LNCaP clone FGC (cell line): ENCODE measurements around the gene FCN2.

Experiments used
- DNase-seq: peaks from one replicate; pipeline ENCODE4 v3.0.0-alpha.2; 2011; ENCODE audit warnings: low read depth
- H3K4me3 ChIP-seq: 2 replicates; pipeline ENCODE4 v1.5.1; 2011; ENCODE audit warnings: mild to moderate bottlenecking, low read depth, low read length, control low read depth
- CTCF ChIP-seq: IDR thresholded peaks from 2 replicates; pipeline ENCODE4 v1.5.1; 2012; ENCODE audit warnings: mild to moderate bottlenecking; ENCODE audit not compliant: control insufficient read depth, insufficient read depth; ENCODE audit errors: extremely low read depth

FCN2 gene

DNA sequence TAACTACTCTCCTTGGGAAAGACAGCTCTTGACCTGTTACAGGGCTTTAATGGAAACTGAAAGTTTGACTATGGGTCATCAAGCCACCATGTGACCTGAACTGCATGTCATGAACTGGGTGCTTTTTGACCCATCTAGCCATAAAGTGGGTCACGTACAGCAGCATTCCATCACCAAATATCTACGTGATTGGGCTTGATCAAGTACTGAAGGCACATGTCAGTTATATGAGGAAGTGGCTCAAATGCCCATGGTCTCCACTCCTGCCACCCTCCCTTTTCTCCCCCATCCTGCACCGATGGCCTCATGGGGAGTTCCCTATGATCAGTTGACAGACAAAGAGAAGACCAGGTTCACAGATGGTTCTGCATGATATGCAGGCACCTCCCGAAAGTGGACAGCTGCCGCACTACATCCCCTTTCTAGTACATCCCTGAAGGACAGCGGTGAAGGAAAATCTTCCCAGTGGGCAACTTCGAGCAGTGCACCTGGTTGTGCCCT, 44.5 kb downstream of the FCN2 start:
- no peak for TF ChIP-seq CTCF

DNA sequence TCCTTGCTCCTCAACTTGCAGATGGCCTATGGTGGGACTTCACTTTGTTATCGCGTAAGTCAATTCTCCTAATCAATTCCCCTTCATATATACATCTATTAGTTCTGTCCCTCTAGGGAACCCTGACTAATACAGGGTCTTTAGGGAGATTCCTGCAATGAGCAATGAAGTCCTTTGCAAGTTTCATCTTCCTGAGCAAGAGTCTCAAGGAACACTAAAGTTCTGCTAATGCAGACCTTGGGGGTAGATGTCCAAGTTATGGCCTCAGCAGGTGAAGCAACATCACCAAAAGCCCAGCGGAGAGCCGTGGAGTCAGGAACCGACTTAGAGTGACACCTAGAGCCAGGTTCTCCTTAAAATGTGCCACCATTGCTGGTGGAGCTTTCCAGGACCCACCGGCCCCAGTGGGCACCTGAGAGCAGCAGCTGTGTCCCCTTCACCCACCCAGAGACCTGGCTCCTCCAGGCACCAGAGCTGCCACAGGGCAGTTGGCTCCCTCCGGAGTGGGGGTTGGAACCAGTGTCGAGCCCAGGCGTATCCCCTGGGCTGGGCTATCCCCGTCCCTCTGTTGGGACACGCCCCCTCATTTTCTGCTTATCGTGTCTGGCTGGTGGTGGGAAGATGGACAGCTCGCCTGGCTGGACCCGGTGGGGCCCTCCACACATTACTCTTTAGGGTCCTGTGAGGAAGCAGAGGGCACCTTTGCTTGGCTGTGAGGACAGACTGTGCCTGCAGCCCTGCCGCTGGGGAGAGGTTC, 48.0 kb downstream of the FCN2 start:
- TF ChIP-seq CTCF = no peak
- no peak overlapping the region for H3K4me3 ChIP-seq
- no peak for DNase-seq

More for the DNA sequence above, 44.5 kb downstream of the FCN2 start:
- H3K4me3 ChIP-seq = no peak overlapping the region
- DNase-seq = no peak

- DNase-seq = no peak
- H3K4me3 ChIP-seq = no peak overlapping the region
- no peak for TF ChIP-seq CTCF
Observed at GRCh38 chr9:134929193-134930158, 48.9 kb downstream of the FCN2 start.

DNA sequence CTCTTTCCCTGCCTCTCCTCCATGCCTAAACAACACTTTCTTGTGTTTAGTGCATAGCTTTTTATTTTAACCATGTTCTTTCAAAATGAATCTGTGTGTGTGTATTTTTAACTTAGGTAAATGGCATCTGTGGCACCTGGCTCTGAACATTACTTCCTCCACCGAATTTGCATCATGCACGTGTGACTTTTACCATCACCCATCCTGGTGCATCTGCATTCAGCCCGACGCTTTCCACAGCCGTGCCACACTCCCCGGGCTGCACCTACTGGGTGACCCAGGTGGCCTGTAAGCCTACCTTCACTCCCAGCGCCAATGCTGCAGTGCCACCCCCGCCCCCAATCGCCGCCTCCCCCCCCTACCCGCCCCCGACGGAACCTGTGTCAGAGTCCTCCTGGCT, 49.8 kb downstream of the FCN2 start:
- no peak overlapping the region for H3K4me3 ChIP-seq
- TF ChIP-seq CTCF = no peak
- no peak for DNase-seq

DNA sequence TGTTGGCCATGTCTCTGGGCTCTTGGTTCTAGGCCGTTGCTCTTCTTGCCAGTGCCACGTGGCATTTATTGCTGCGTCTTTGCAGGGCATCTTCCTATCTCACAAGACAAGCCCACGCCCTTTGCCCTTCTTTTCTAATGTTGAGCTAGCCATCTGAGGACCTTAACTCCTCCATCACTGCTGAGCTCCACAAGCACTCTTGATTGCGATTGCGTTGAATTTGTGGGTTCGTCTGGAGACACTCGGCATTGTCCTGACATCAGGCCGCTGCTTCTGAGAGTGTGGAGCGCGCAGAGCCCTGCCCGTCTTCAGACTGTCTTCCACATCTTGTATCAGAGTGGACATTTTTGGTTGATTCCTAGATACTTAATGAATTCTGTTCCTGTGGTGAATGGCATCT, 51.6 kb downstream of the FCN2 start:
- H3K4me3 ChIP-seq = no peak overlapping the region
- DNase-seq = no peak
- TF ChIP-seq CTCF = no peak

GRCh38 chr9:134932606-134933005, 52.0 kb downstream of the FCN2 start:
- no peak for DNase-seq
- no peak overlapping the region for H3K4me3 ChIP-seq
- TF ChIP-seq CTCF = no peak
